Trophoblast cell (in vitro differentiated cells and primary cell): ENCODE data around the gene MFAP2.

Source experiments
- DNase-seq, 2 donors: peaks; one replicate each; pipeline ENCODE4 v3.0.0-alpha.2; 2016
- H2AFZ ChIP-seq: 2 replicates; pipeline ENCODE4 v1.6.1; 2013; ENCODE audit warnings: low read length, moderate library complexity, mild to moderate bottlenecking; ENCODE audit not compliant: insufficient read depth, poor library complexity
- H2AK5ac ChIP-seq: 2 replicates; pipeline ENCODE4 v1.6.1; 2013; ENCODE audit warnings: mild to moderate bottlenecking, low read length
- H2BK120ac ChIP-seq: 2 replicates; pipeline ENCODE4 v1.6.1; 2013; ENCODE audit warnings: low read length, mild to moderate bottlenecking, moderate library complexity; ENCODE audit not compliant: insufficient read depth, poor library complexity
- H2BK12ac ChIP-seq: 2 replicates; pipeline ENCODE4 v1.6.1; 2013; ENCODE audit warnings: mild to moderate bottlenecking, low read length, moderate library complexity
- H2BK5ac ChIP-seq: 2 replicates; pipeline ENCODE4 v1.6.1; 2013; ENCODE audit warnings: low read length, low read depth, moderate library complexity, mild to moderate bottlenecking; ENCODE audit not compliant: poor library complexity
- H3K14ac ChIP-seq: 2 replicates; pipeline ENCODE4 v1.6.1; 2013; ENCODE audit warnings: mild to moderate bottlenecking, low read length
- H3K18ac ChIP-seq: 2 replicates; pipeline ENCODE4 v1.6.1; 2013; ENCODE audit warnings: mild to moderate bottlenecking, low read length
- H3K23ac ChIP-seq: 2 replicates; pipeline ENCODE4 v1.6.1; 2013; ENCODE audit warnings: low read length
- H3K27ac ChIP-seq: 2 replicates; pipeline ENCODE4 v1.5.1; 2013; ENCODE audit warnings: low read depth, mild to moderate bottlenecking, inconsistent platforms, low read length, moderate library complexity
- H3K27me3 ChIP-seq: 2 replicates; pipeline ENCODE4 v1.6.1; 2013; ENCODE audit warnings: inconsistent platforms, mild to moderate bottlenecking, low read length, moderate library complexity; ENCODE audit not compliant: insufficient read depth
- H3K36me3 ChIP-seq, 2 experiments: 1 replicate in 1 of 2; 2 replicates in 1 of 2; pipeline ENCODE4 v1.6.1; 2013; ENCODE audit warnings: low read length in 2 of 2, mild to moderate bottlenecking in 2 of 2, moderate library complexity in 1 of 2; ENCODE audit not compliant: insufficient read depth in 2 of 2, control insufficient read depth in 1 of 2
- H3K4ac ChIP-seq: 2 replicates; pipeline ENCODE4 v1.6.1; 2013; ENCODE audit warnings: low read depth, mild to moderate bottlenecking, low read length, moderate library complexity
- H3K4me1 ChIP-seq, 2 experiments: 1 replicate in 1 of 2; 2 replicates in 1 of 2; pipeline ENCODE4 v1.6.1; 2013; ENCODE audit warnings: low read length in 2 of 2, mild to moderate bottlenecking in 2 of 2, moderate library complexity in 1 of 2; ENCODE audit not compliant: insufficient read depth in 2 of 2, control insufficient read depth in 1 of 2
- H3K4me2 ChIP-seq: 2 replicates; pipeline ENCODE4 v1.6.1; 2013; ENCODE audit warnings: inconsistent platforms, mild to moderate bottlenecking, low read length, moderate library complexity
- H3K4me3 ChIP-seq: 2 replicates; pipeline ENCODE4 v1.5.1; 2013; ENCODE audit warnings: mild to moderate bottlenecking, low read depth, low read length, inconsistent platforms
- H3K79me1 ChIP-seq: one replicate; pipeline ENCODE4 v1.6.1; 2013; ENCODE audit warnings: low read length
- H3K79me2 ChIP-seq: 2 replicates; pipeline ENCODE4 v1.6.1; 2013; ENCODE audit warnings: low read length, mild to moderate bottlenecking; ENCODE audit not compliant: control insufficient read depth, insufficient read depth, poor library complexity
- H3K9ac ChIP-seq: 2 replicates; pipeline ENCODE4 v1.6.1; 2013; ENCODE audit warnings: mild to moderate bottlenecking, low read length
- H3K9me3 ChIP-seq: 2 replicates; pipeline ENCODE4 v1.6.1; 2013; ENCODE audit warnings: low read depth, mild to moderate bottlenecking, control low read depth, inconsistent platforms, low read length; ENCODE audit not compliant: insufficient read depth
- H4K12ac ChIP-seq: 2 replicates; pipeline ENCODE4 v1.6.1; 2013; ENCODE audit warnings: low read depth, mild to moderate bottlenecking, low read length, moderate library complexity
- H4K8ac ChIP-seq: 2 replicates; pipeline ENCODE4 v1.6.1; 2013; ENCODE audit warnings: low read depth, mild to moderate bottlenecking, low read length, moderate library complexity
- H4K91ac ChIP-seq: one replicate; pipeline ENCODE4 v1.6.1; 2013; ENCODE audit warnings: low read depth, mild to moderate bottlenecking, low read length, moderate library complexity
- WGBS: extraction: QIAGEN DNeasy Blood & Tissue Kit; methylation state at CpG from one replicate; pipeline ENCODE4 v1.1.7; 2013; ENCODE audit warnings: missing lambda C conversion rate; ENCODE audit not compliant: insufficient read length, insufficient coverage; ENCODE audit errors: extremely low coverage; 5-methylcytosine and 5-hydroxymethylcytosine counted together

MFAP2 gene

GRCh38 chr1:16961297-16962133, 18.9 kb downstream of the MFAP2 start:
- Histone ChIP-seq H3K14ac (no peak overlapping the region), H3K4me3 (no peak overlapping the region), H3K79me1 (peaks cover 3% of the 10 kb centered on the region), H2BK12ac (no peak overlapping the region), H3K9ac (no peak overlapping the region), H3K4me2 (peak overlapping the region; percentile 80), H3K4me1 (no peaks in the 10 kb centered on the region), H3K27me3 (no peaks in the 10 kb centered on the region), H3K27ac (no peak overlapping the region), H2BK120ac (no peak overlapping the region), H3K9me3 (no peaks in the 10 kb centered on the region), H2BK5ac (no peak overlapping the region), H4K91ac (peak overlapping the region; percentile 50), H3K4ac (no peak overlapping the region), H2AFZ (peak overlapping the region; percentile 68), H2AK5ac (no peak overlapping the region), H3K18ac (no peak overlapping the region), H3K79me2 (no peaks in the 10 kb centered on the region), H3K36me3 (peaks cover 8 to 10% of the 10 kb centered on the region in 2 experiments), H4K8ac (peak overlapping the region; percentile 84), H3K23ac (no peak overlapping the region), H4K12ac (no peak overlapping the region)
- no CpG with 5 or more reads among the region's 14 CpGs for WGBS
- DNase-seq, result no peak

GRCh38 chr1:16960560-16961296, 19.7 kb downstream of the MFAP2 start:
- H2BK12ac ChIP-seq, result no peak overlapping the region
- no peak overlapping the region for H4K12ac ChIP-seq
- no peak overlapping the region for H3K4ac ChIP-seq
- H3K4me2 ChIP-seq, result peak overlapping the region; percentile 80
- H3K79me1 ChIP-seq, result peaks cover 3% of the 10 kb centered on the region
- H3K27me3 ChIP-seq, result no peaks in the 10 kb centered on the region
- H3K36me3 ChIP-seq, result peaks cover under 1 to 2% of the 10 kb centered on the region in 2 experiments
- H2AK5ac ChIP-seq, result no peak overlapping the region
- H3K79me2 ChIP-seq, result no peaks in the 10 kb centered on the region
- DNase-seq, result peak; percentile 96
- peak overlapping the region; percentile 25 for H3K18ac ChIP-seq
- no CpG with 5 or more reads among the region's 57 CpGs for WGBS
- peak overlapping the region; percentile 36 for H3K14ac ChIP-seq
- no peaks in the 10 kb centered on the region for H3K4me1 ChIP-seq
- peak overlapping the region; percentile 84 for H4K8ac ChIP-seq
- H2BK5ac ChIP-seq, result no peak overlapping the region
- no peak overlapping the region for H2BK120ac ChIP-seq
- H3K23ac ChIP-seq, result no peak overlapping the region
- H2AFZ ChIP-seq, result peak overlapping the region; percentile 68
- no peaks in the 10 kb centered on the region for H3K9me3 ChIP-seq
- H3K27ac ChIP-seq, result peak overlapping the region; percentile 20
- H4K91ac ChIP-seq, result peak overlapping the region; percentile 50
- H3K4me3 ChIP-seq, result peak overlapping the region; percentile 71
- H3K9ac ChIP-seq, result peak overlapping the region; percentile 83

DNA sequence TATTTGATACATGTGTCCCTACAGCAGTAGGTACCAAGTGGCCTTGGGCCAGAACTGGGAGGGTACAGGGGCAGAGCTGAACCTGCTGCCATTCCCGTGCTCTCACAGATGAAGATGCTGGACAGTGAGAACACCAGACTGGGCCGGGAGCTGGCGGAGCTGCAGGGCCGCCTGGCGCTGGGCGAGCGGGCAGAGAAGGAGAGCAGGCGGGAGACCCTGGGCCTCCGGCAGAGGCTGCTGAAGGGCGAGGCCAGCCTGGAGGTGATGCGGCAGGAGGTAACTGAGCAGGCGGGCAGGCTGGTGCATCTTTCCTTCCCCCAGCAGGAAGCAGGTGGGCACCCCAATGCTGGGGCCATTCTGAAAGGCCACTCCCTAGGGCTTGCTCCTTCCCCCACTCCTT, 21.9 kb downstream of the MFAP2 start:
- H3K79me2 ChIP-seq, result no peaks in the 10 kb centered on the region
- H3K4ac ChIP-seq, result no peak overlapping the region
- no peak overlapping the region for H4K91ac ChIP-seq
- no peak overlapping the region for H2BK5ac ChIP-seq
- H3K23ac ChIP-seq, result no peak overlapping the region
- no peak overlapping the region for H3K18ac ChIP-seq
- H3K4me3 ChIP-seq, result no peak overlapping the region
- no peaks in the 10 kb centered on the region for H3K9me3 ChIP-seq
- no peak overlapping the region for H3K9ac ChIP-seq
- no peak overlapping the region for H2BK120ac ChIP-seq
- H4K8ac ChIP-seq, result no peak overlapping the region
- H3K4me1 ChIP-seq, result no peaks in the 10 kb centered on the region
- H2AK5ac ChIP-seq, result no peak overlapping the region
- no peak overlapping the region for H3K14ac ChIP-seq
- no peak overlapping the region for H3K4me2 ChIP-seq
- no CpG with 5 or more reads among the region's 12 CpGs for WGBS
- H4K12ac ChIP-seq, result no peak overlapping the region
- no peaks in the 10 kb centered on the region for H3K27me3 ChIP-seq
- no peak for DNase-seq
- H2BK12ac ChIP-seq, result no peak overlapping the region
- no peak overlapping the region for H2AFZ ChIP-seq
- no peak overlapping the region for H3K27ac ChIP-seq
- H3K79me1 ChIP-seq, result peaks cover 3% of the 10 kb centered on the region
- peaks cover 4 to 5% of the 10 kb centered on the region in 2 experiments for H3K36me3 ChIP-seq

DNA sequence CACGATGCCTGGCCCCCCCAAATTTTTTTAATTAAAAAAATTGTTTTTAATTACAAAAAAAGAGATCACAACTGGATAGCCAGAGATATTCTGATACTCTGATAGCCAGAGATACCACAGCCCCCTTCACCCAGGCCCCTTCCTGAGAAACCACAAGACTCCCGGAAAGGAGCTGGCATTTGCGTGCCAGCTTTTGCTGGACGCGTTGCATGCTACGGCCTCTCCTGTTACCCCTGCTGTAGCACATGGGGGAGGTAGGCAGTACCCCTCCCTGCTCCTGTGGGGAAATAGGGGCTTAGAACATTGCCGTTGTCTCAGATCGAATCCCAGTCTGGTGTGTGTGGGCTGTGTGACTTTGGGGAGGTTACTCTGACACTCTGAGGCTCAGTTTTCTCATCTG, 22.7 kb downstream of the MFAP2 start:
- Histone ChIP-seq H2BK5ac (no peak overlapping the region), H4K8ac (no peak overlapping the region), H3K4me2 (no peak overlapping the region), H3K27ac (no peak overlapping the region), H3K23ac (no peak overlapping the region), H3K9ac (no peak overlapping the region), H3K9me3 (no peaks in the 10 kb centered on the region), H3K79me1 (peaks cover 3% of the 10 kb centered on the region), H3K27me3 (no peaks in the 10 kb centered on the region), H2BK120ac (no peak overlapping the region), H4K12ac (no peak overlapping the region), H3K4me1 (no peaks in the 10 kb centered on the region), H2BK12ac (no peak overlapping the region), H2AK5ac (no peak overlapping the region), H2AFZ (no peak overlapping the region), H3K36me3 (peaks cover 4 to 5% of the 10 kb centered on the region in 2 experiments), H3K14ac (no peak overlapping the region), H3K4ac (no peak overlapping the region), H3K18ac (no peak overlapping the region), H4K91ac (no peak overlapping the region), H3K79me2 (no peaks in the 10 kb centered on the region), H3K4me3 (no peak overlapping the region)
- no peak for DNase-seq
- no CpG with 5 or more reads among the region's 8 CpGs for WGBS
